Measurements from ENCODE around the gene OPTC. TPM values are rescaled to one million over a fixed set of nuclear protein-coding genes. Genes with fewer than 3 reads are reported as not detected.

Gene OPTC, protein sequence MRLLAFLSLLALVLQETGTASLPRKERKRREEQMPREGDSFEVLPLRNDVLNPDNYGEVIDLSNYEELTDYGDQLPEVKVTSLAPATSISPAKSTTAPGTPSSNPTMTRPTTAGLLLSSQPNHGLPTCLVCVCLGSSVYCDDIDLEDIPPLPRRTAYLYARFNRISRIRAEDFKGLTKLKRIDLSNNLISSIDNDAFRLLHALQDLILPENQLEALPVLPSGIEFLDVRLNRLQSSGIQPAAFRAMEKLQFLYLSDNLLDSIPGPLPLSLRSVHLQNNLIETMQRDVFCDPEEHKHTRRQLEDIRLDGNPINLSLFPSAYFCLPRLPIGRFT
- total RNA-seq = not detected in 2 replicates

DNA sequence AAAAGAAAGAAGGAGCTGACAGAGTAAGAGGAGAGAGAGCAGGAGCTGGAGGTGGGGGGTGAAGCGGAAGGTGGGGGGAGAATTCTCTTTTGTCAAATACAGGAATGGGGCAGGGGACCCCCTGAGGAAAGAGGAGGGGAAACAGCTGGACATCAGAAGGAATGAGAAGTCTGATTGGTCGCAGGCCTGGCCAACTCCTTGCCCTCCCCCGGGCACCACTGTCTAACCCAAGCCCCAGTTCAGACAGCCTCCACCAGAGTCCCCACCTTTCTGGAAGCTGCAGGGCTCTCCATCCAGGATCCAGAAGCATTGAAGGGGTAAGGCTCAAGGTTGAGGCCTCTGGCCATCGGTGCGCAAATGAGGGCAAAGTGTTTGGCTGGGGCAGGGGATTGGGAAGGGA is at the start of gene OPTC:
Gene OPTC, plus strand, starts transcription at position 253 of the 400 bp plus-strand sequence. CDS start 1,853 bp downstream, outside the sequence.

DNA sequence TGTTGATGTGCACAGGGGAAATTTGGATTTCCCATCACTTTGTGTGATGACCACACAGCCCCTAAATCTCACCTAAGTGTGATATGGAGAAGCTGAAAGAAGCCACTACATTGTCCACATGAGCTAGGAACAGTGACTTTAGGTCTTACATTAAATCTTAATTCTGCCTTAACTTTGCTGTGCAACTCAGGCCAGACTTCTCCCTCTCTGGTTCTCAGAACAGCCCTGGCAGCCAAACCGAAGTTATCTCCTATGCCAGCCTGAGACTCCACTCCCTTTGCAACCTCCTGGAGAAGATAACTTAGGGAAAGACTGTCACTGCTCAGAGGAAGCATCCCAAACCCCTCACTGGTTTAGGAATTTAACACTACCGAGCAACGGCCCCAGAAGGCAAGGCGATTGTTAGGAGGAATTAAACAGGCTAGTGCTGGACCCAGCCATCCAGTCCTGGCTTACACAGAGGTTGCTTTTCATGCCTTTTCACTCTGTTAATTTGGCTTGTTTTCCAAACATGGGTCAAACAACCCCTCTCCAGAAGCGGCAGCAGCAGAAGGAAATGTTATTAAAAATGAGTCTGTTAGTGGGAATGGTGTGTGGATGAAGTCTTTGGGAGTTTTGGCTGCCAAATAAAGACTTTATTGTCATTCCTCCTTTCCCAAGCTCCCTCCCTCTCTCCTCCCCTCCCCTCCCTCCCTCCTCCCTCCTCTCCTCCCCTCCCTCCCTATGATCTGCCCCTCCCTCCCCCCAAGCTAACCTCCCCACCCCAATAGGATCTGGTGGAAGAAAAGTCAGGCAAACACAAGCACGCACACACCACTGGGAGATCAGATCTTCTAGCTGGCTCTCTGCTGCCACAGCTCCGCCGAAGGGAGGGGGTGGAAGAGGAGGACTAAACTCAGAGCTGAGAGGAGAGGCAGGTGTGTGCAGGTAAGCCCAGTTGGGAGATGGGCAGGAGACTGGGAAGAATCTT is 18.7 kb upstream of the OPTC start, which contains the start of gene PRELP:
Gene PRELP, plus strand, starts transcription at position 795 of the 970 bp plus-strand sequence. CDS start 7,379 bp downstream, outside the sequence.

Other genes starting within 250 kb of the OPTC start
- gene BTG2, start 188.6 kb upstream of the OPTC start, total RNA-seq = 8.0 and 17.4 TPM in 2 replicates
- 10.0 and 60.8 TPM in 2 replicates for gene FMOD, start 143.0 kb upstream of the OPTC start, total RNA-seq
- gene PRELP, start 18.3 kb upstream of the OPTC start, total RNA-seq = 0.14 and 0.37 TPM in 2 replicates
- gene ATP2B4, start 132.7 kb downstream of the OPTC start, total RNA-seq = 77.1 and 146 TPM in 2 replicates

All from smooth muscle cell of bladder (primary cell).